Thoracic aorta (tissue), 2 donors: ENCODE data around the gene MINDY4. TPM values are rescaled to one million over a fixed set of nuclear protein-coding genes. Genes with fewer than 3 reads are reported as not detected.

Source experiments
- ATAC-seq: fragments of 150-250 bp; one replicate; pipeline ENCODE4 v1.8.0; 2017; ENCODE audit warnings: low read depth; ENCODE audit not compliant: insufficient number of reproducible peaks, low FRiP score
- DNase-seq: peaks from one replicate; pipeline ENCODE4 v3.0.0-alpha.2; 2020; ENCODE audit warnings: low spot score
- H3K27ac ChIP-seq, 2 donors: fragments of 200-600 bp; sonication (generic); 1 replicate in 1 of 2; 2 replicates in 1 of 2; pipeline ENCODE4 v1.5.1; 2016; ENCODE audit warnings: mild to moderate bottlenecking in 2 of 2, moderate library complexity in 2 of 2
- H3K27me3 ChIP-seq: fragments of 200-600 bp; sonication (generic); replicated peaks from 2 replicates; pipeline ENCODE4 v1.6.0; 2016; ENCODE audit warnings: mild to moderate bottlenecking; ENCODE audit not compliant: insufficient read depth
- H3K36me3 ChIP-seq: fragments of 200-600 bp; sonication (generic); one replicate; pipeline ENCODE4 v1.5.1; 2016
- H3K4me1 ChIP-seq, 2 donors: fragments of 200-600 bp; sonication (generic); 1 replicate in 1 of 2; 2 replicates in 1 of 2; pipeline versions ENCODE4 v1.5.1 to v1.6.0; 2016; ENCODE audit warnings: low read depth in 2 of 2, mild to moderate bottlenecking in 1 of 2; ENCODE audit not compliant: control insufficient read depth in 1 of 2
- H3K4me3 ChIP-seq: fragments of 200-600 bp; sonication (generic); 2 replicates; pipeline ENCODE4 v1.5.1; 2016; ENCODE audit warnings: mild to moderate bottlenecking
- H3K9me3 ChIP-seq: fragments of 200-600 bp; sonication (generic); 2 replicates; pipeline ENCODE4 v1.5.1; 2016
- total RNA-seq, 2 donors: library from RNA; depleted of rRNA; stranded (reverse); fragments of >200 nt; gene quantifications; one replicate each; pipeline versions ENCODE4 v1.1.0 to v1.2.3, GENCODE V29; 2016
- TF ChIP-seq, protein P1 (sequence below): fragments of 200-600 bp; sonication (generic); IDR thresholded peaks from one replicate; pipeline ENCODE4 v1.5.1; 2019; ENCODE audit warnings: antibody characterized with exemption

Gene MINDY4
- total RNA-seq, 2 donors from 2014 or later: 32.0 to 44.0 TPM

GRCh38 chr7:30865821-30866220 is 94.6 kb downstream of the MINDY4 start:
- Histone ChIP-seq H3K4me1 (peaks cover 12 to 56% of the 10 kb centered on the region in 2 donors), H3K27me3 (no peaks in the 10 kb centered on the region), H3K27ac (peak overlapping the region in 1 of 2 donors; percentile 44), H3K4me3 (no peak overlapping the region), H3K9me3 (no peaks in the 10 kb centered on the region), H3K36me3 (no peaks in the 10 kb centered on the region)
- DNase-seq: no peak
- TF ChIP-seq, protein P1, sequence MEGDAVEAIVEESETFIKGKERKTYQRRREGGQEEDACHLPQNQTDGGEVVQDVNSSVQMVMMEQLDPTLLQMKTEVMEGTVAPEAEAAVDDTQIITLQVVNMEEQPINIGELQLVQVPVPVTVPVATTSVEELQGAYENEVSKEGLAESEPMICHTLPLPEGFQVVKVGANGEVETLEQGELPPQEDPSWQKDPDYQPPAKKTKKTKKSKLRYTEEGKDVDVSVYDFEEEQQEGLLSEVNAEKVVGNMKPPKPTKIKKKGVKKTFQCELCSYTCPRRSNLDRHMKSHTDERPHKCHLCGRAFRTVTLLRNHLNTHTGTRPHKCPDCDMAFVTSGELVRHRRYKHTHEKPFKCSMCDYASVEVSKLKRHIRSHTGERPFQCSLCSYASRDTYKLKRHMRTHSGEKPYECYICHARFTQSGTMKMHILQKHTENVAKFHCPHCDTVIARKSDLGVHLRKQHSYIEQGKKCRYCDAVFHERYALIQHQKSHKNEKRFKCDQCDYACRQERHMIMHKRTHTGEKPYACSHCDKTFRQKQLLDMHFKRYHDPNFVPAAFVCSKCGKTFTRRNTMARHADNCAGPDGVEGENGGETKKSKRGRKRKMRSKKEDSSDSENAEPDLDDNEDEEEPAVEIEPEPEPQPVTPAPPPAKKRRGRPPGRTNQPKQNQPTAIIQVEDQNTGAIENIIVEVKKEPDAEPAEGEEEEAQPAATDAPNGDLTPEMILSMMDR: no peak
- ATAC-seq: no peak

DNA sequence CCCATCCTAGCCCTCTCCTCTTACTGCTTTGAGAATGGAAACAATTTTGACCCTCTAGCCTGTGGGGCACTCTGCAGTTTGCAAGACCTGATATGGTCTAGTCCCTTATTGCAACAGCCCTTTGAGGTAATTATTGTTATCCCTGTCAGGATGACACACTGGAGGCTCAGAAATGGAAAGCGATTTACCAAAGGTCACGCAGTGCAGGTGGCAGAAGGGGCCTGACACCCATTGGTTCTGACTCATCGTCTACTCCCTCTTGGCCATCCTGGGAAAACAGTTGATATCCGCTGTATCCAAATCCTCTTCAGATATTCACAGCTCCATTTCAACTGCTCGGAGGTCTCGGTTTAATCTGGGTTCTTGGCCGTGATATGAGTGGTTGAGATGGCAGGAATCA is 95.7 kb downstream of the MINDY4 start:
- H3K4me1 ChIP-seq: peaks cover 12 to 47% of the 10 kb centered on the region in 2 donors
- H3K27me3 ChIP-seq: no peaks in the 10 kb centered on the region
- ATAC-seq: no peak
- H3K27ac ChIP-seq: no peak overlapping the region
- no peak for DNase-seq
- no peaks in the 10 kb centered on the region for H3K9me3 ChIP-seq
- H3K36me3 ChIP-seq: peaks cover 2% of the 10 kb centered on the region
- TF ChIP-seq, protein P1: no peak
- no peak overlapping the region for H3K4me3 ChIP-seq

DNA sequence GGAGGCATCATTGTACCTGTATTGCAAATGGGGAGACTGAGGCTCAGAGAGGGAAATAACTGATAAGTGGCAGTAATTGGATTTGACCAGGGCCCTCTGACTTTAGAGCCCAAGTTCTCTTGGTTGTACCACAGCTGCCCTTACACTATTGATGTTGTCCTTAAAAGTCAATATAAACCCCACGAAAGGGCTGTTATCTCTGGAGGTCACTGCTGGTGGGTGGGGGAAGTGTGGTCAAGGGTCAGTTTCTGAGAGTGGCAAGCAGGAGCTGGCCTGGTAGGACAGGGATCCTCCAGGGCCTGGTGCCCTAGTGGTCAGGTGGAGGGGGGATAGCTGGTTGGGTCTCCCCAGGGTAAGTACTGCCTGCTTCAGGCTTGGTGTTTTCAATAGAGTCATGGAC is 96.3 kb downstream of the MINDY4 start:
- TF ChIP-seq, protein P1: no peak
- Histone ChIP-seq H3K9me3 (no peaks in the 10 kb centered on the region), H3K36me3 (peaks cover 7% of the 10 kb centered on the region), H3K4me3 (no peak overlapping the region), H3K27ac (no peak overlapping the region), H3K27me3 (no peaks in the 10 kb centered on the region), H3K4me1 (peaks cover 12 to 42% of the 10 kb centered on the region in 2 donors)
- DNase-seq: no peak
- no peak for ATAC-seq

GRCh38 chr7:30869794-30870611 is 98.8 kb downstream of the MINDY4 start:
- H3K4me3 ChIP-seq: no peak overlapping the region
- H3K4me1 ChIP-seq: peaks cover 0 to 17% of the 10 kb centered on the region in 2 donors
- H3K27ac ChIP-seq: no peak overlapping the region
- no peak for DNase-seq
- H3K27me3 ChIP-seq: no peaks in the 10 kb centered on the region
- H3K9me3 ChIP-seq: no peaks in the 10 kb centered on the region
- H3K36me3 ChIP-seq: peaks cover 30% of the 10 kb centered on the region
- no peak for ATAC-seq
- TF ChIP-seq, protein P1: no peak

- Histone ChIP-seq H3K36me3 (peaks cover 36% of the 10 kb centered on the region), H3K4me1 (peaks cover 0 to 17% of the 10 kb centered on the region in 2 donors), H3K27ac (no peak overlapping the region), H3K27me3 (no peaks in the 10 kb centered on the region), H3K9me3 (no peaks in the 10 kb centered on the region), H3K4me3 (no peak overlapping the region)
- no peak for DNase-seq
- no peak for ATAC-seq
- TF ChIP-seq, protein P1: no peak
These were observed 99.8 kb downstream of the MINDY4 start for GRCh38 chr7:30870821-30871518.
